GM12865 (cell line): ENCODE data around the gene FCRL6.

ENCODE experiments used
- DNase-seq: peaks from one replicate; pipeline ENCODE4 v3.0.0; 2010; ENCODE audit warnings: low read depth
- H3K4me3 ChIP-seq: 2 replicates; pipeline ENCODE4 v1.5.1; 2011; ENCODE audit warnings: mild to moderate bottlenecking, low read depth, low read length, control low read depth
- TF ChIP-seq, protein P1 (sequence below): IDR thresholded peaks from 2 replicates; pipeline ENCODE4 v1.5.1; 2011; ENCODE audit warnings: low read length, control low read depth, low read depth, inconsistent platforms; ENCODE audit not compliant: insufficient read depth; ENCODE audit errors: missing control alignments

The FCRL6 gene

GRCh38 chr1:159827549-159827948 is 25.4 kb downstream of the FCRL6 start:
- DNase-seq = peak; percentile 21
- TF ChIP-seq, protein P1, sequence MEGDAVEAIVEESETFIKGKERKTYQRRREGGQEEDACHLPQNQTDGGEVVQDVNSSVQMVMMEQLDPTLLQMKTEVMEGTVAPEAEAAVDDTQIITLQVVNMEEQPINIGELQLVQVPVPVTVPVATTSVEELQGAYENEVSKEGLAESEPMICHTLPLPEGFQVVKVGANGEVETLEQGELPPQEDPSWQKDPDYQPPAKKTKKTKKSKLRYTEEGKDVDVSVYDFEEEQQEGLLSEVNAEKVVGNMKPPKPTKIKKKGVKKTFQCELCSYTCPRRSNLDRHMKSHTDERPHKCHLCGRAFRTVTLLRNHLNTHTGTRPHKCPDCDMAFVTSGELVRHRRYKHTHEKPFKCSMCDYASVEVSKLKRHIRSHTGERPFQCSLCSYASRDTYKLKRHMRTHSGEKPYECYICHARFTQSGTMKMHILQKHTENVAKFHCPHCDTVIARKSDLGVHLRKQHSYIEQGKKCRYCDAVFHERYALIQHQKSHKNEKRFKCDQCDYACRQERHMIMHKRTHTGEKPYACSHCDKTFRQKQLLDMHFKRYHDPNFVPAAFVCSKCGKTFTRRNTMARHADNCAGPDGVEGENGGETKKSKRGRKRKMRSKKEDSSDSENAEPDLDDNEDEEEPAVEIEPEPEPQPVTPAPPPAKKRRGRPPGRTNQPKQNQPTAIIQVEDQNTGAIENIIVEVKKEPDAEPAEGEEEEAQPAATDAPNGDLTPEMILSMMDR = no peak
- no peak overlapping the region for H3K4me3 ChIP-seq

DNA sequence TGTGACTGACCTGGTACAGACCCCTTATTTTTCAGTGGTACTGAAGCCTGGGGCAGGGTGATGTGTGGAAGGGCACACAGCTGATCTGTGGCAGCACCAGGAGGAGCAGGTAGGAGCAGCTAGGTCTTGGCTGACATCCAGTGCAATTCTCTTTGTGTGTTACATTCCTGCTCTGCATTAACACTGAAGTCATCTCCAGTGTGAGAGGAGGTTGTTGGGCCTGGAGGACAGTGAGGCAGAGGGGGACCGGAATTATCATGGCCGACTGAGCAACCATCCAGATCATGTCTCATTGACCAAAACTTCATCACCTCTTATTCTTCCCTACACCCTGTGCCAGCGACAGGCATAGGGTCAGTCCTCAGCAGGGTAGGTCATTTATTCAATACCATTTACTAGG is 26.0 kb downstream of the FCRL6 start:
- no peak overlapping the region for H3K4me3 ChIP-seq
- no peak for DNase-seq
- TF ChIP-seq, protein P1 = no peak

- H3K4me3 ChIP-seq = no peak overlapping the region
- DNase-seq = peak; percentile 21
- TF ChIP-seq, protein P1 = no peak
Observed at GRCh38 chr1:159828581-159829272, 26.6 kb downstream of the FCRL6 start.

DNA sequence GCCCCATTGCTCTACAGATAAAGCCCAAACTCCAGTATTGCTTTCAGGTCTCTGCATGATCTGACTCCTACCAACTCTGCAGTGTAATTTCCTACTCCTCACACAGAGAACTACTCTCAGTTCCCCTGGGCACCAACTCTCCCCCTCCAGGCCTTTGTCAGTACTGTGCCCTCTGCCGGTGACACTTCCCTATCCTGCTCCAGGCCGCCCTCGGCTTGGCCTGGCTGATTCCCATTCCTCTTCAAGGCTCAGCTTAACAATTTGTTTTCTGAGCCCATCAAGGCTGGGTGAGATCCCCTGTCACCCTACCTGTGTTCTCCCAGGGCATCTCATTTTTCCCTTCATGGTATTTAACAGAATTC is 27.1 kb downstream of the FCRL6 start:
- DNase-seq = peak; percentile 72
- TF ChIP-seq, protein P1 = peak; percentile 50
- no peak overlapping the region for H3K4me3 ChIP-seq

DNA sequence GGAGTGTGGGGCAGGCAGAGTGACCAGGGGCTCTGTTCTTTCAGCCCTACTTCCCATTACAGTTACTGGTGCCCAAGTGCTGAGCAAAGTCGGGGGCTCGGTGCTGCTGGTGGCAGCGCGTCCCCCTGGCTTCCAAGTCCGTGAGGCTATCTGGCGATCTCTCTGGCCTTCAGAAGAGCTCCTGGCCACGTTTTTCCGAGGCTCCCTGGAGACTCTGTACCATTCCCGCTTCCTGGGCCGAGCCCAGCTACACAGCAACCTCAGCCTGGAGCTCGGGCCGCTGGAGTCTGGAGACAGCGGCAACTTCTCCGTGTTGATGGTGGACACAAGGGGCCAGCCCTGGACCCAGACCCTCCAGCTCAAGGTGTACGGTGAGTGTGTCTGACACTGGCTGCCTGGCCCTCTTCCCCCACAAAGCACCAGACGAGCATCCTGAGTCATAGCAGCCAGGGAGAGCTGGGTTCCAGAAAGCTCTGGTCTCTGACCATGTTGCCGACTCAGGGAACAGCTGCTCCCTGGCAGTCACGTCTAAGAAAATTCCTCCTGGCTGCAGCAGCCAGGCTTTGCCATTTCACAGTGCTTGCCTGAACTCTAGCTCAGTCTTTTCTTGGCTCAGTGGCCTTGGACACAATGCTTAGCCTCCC is 27.8 kb downstream of the FCRL6 start:
- H3K4me3 ChIP-seq = no peak overlapping the region
- TF ChIP-seq, protein P1 = no peak
- DNase-seq = no peak

DNA sequence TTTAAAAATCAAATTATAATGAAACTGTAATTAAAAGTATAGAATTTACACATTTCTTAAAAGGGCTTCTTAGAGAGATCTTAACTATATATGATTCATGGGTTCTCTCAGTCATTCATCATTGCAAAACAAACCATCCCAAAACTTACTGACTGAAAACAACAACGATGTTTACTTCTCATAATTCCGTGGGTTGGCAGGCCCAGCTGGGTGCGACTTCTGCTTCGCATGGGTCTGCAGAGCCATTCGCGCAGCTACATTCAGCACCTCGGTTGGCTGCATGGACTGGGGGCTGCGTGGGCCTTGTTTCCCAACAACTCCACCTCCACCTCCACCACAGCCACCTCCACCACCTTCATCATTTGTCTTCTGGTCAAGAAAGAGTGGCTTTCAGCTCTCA is 28.6 kb downstream of the FCRL6 start:
- no peak overlapping the region for H3K4me3 ChIP-seq
- TF ChIP-seq, protein P1 = no peak
- DNase-seq = no peak

GRCh38 chr1:159831412-159832141 is 29.4 kb downstream of the FCRL6 start:
- H3K4me3 ChIP-seq = no peak overlapping the region
- no peak for DNase-seq
- TF ChIP-seq, protein P1 = no peak
